HG02885 (cell line): Measurements from ENCODE around the gene VPS11.

Experiments used
- ATAC-seq: cut with Tn5 transposase; IDR thresholded peaks from one replicate; pipeline ENCODE4 v1.9.1; 2021; ENCODE audit warnings: mild to moderate bottlenecking; ENCODE audit not compliant: unreplicated experiment, poor library complexity

Gene VPS11

DNA sequence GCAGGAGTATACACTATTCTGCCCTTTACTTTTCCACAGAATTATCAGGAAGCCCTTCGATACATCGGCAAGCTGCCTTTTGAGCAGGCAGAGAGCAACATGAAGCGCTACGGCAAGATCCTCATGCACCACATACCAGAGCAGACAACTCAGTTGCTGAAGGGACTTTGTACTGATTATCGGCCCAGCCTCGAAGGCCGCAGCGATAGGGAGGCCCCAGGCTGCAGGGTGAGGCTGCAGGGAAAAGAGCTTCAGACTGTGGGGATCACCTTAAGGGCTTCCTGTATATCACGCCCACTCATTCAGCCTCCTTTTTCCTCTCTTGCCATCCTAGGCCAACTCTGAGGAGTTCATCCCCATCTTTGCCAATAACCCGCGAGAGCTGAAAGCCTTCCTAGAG lies 10.2 kb downstream of the VPS11 start:
- no peak for ATAC-seq

GRCh38 chr11:119078675-119079420 lies 11.2 kb downstream of the VPS11 start:
- no peak for ATAC-seq

DNA sequence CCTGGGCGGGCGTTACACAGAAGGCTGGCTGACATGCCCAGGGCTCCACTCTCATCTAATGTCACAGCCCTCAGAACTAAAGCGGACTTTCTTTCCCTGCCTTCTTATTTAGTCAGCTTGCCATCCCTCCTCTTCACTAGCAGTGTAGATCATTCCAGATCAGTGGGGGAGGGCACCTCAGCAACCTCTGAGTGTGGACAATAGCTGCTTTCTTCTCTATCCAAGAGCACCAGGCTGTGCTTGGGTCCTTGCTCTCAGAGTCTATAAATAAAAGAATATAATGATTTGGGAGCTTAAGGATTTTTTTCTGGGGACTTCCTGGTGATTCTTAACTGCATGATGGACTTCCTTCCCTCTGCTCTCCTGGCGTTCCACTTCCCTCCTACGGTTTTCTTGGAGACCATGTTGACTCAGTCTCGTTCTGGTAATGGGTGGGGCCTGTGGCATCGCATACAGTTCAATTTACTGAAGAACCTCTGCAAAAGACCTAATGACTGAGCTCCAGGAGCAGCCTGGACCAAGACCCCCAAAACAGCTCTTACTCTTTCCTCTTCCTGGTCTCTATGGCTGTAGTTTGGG lies 14.2 kb downstream of the VPS11 start:
- no peak for ATAC-seq

DNA sequence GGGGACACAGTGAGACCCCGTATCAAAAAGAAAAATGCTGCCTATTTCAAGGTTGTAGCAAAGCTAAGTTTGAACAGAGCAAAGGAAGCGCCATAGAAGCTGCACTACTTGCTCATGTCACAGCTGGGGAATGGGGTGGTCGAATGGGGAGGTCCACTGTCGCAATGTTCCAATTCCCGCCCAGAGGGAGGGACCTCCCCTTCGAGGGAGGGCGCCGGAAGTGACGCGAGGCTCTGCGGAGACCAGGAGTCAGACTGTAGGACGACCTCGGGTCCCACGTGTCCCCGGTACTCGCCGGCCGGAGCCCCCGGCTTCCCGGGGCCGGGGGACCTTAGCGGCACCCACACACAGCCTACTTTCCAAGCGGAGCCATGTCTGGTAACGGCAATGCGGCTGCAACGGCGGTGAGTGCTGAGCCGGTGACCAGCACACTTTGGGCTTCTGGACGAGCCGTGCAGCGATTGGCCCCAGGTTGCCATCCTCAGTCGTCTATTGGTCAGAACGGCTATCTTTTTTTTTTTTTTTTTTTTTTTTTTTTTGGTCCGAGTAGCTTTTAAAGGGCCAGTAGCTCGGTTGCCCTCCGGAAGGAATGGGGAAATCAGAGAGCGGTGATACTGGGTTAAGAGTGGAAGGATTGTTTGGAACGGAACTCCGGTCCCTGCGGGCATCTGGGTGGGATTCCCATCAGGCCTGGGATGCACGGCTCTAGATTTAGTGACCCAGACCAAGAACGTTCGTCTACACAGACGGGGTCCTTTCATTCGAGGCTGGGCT lies 17.2 kb downstream of the VPS11 start, which contains the start of gene HMBS:
TSS of gene HMBS (plus strand) at position 219 of the 774 bp plus-strand sequence. CDS start at position 372, 153 bp downstream.
- peak; percentile 92 for ATAC-seq

DNA sequence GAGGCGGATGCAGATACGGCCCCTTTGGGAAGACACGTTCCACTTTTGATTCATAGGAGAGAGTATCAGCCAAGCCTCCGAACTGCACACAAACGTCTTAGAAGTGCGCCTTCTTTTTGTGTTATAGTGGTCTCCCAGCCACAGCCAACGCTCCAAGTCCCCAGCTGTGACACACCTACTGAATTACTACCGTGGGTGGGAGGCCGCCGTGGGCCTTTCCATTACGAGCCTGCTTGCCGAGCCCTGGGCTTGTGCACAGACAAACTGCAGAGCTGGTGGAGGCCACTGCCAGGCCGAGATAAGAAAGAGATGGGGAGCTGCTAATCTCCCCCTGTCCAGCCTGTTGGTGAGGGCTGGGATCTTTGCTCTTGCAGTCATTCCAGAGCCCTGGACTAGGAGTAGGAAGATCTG lies 17.8 kb downstream of the VPS11 start:
- peak; percentile 23 for ATAC-seq

- ATAC-seq, result no peak
Measured at GRCh38 chr11:119087123-119087522, 19.5 kb downstream of the VPS11 start.

- ATAC-seq, result no peak
Measured at GRCh38 chr11:119087747-119088241, 20.2 kb downstream of the VPS11 start.

- no peak for ATAC-seq
Measured at GRCh38 chr11:119088406-119088805, 20.8 kb downstream of the VPS11 start.

GRCh38 chr11:119089319-119089718 lies 21.7 kb downstream of the VPS11 start:
- ATAC-seq, result no peak

- no peak for ATAC-seq
Measured at GRCh38 chr11:119091178-119091577, 23.6 kb downstream of the VPS11 start.

- ATAC-seq, result no peak
Measured at GRCh38 chr11:119091966-119092879, 24.6 kb downstream of the VPS11 start.

- no peak for ATAC-seq
Measured at GRCh38 chr11:119092880-119093842, 25.5 kb downstream of the VPS11 start.

- ATAC-seq, result peak; percentile 3
Measured at GRCh38 chr11:119093942-119094815, 26.6 kb downstream of the VPS11 start.

GRCh38 chr11:119094816-119095065 lies 27.1 kb downstream of the VPS11 start:
- peak; percentile 38 for ATAC-seq

- peak; percentile 87 for ATAC-seq
Measured at GRCh38 chr11:119095066-119095880, 27.7 kb downstream of the VPS11 start.

GRCh38 chr11:119099711-119100110 lies 32.1 kb downstream of the VPS11 start:
- no peak for ATAC-seq

GRCh38 chr11:119100246-119100970 lies 32.8 kb downstream of the VPS11 start:
- ATAC-seq, result no peak
